ENCODE measurements around the gene ALPK3. TPM values are rescaled to one million over a fixed set of nuclear protein-coding genes. Genes with fewer than 3 reads are reported as not detected.

ALPK3 gene
- total RNA-seq, 1 experiment from 2014 or later: 2.0 TPM

DNA sequence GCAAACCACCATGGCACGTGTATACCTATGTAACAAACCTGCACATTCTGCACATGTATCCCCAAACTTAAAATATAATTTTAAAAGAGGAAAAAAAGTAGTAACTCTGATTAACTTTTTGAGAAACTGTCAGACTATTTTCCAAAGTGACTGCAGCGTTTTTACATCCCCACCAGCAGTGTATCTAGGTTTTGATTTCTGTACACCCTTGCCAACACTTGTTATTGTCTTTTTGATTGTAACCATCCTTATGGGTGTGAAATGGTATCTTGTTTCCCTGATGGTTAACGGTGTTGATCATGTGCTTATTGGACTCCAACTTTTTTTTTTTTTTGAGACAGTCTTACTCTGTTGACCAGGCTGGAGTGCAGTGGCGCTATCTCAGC lies 23.0 kb upstream of the ALPK3 start:
- intact Hi-C loops (cut with micrococcal nuclease): no loop called here
- Histone ChIP-seq H4K20me1 (ENCODE audit: insufficient read depth) (no peaks in the 10 kb centered on the region), H2AFZ (ENCODE audit: low read depth, low read length, poor library complexity, severe bottlenecking) (no peak overlapping the region), H3K9ac (ENCODE audit: low read length) (no peak overlapping the region), H3K9me2 (ENCODE audit: insufficient read depth) (no peaks in the 10 kb centered on the region), H3K36me3 (ENCODE audit: control insufficient read depth in 1 of 2, insufficient read depth in 2 of 2, low read length in 2 of 2) (peaks cover 13 to 27% of the 10 kb centered on the region in 2 experiments; a peak in 3 of 4 replicates), H3K4me3 (replicated peaks in 1 of 2; ENCODE audit: low read depth in 1 of 2, low read length in 2 of 2) (no peak overlapping the region), H3K4me1 (ENCODE audit: control insufficient read depth in 1 of 2, insufficient read depth in 2 of 2, low read length in 2 of 2) (no peaks in the 10 kb centered on the region), H3K79me2 (ENCODE audit: insufficient read depth, low read length) (peaks cover 22% of the 10 kb centered on the region), H3K27me3 (ENCODE audit: insufficient read depth, low read length) (no peaks in the 10 kb centered on the region), H3K27ac (ENCODE audit: low read depth, low read length) (no peak overlapping the region), H3K4me2 (ENCODE audit: low read length) (no peak overlapping the region), H3K9me3 (ENCODE audit: control insufficient read depth in 1 of 2, insufficient read depth in 1 of 2, low read depth in 1 of 2, low read length in 2 of 2) (no peaks in the 10 kb centered on the region)
- BruUV-seq (replicated peaks): no TSS peak
- RAD21 ChIA-PET (ENCODE audit: low non-redundant PET in 1 of 2, low total read pairs in 2 of 2, uncharacterized antibody in 2 of 2, unreplicated experiment in 2 of 2): no interaction called here
- TF ChIP-seq ELF1 (IDR thresholded peaks at IDR 0.05; ENCODE audit: borderline replicate concordance, low read depth): no peak
- no peak for TF ChIP-seq CEBPB (IDR thresholded peaks at IDR 0.05; ENCODE audit: low read depth)
- no peak for TF ChIP-seq FOSL1 (IDR thresholded peaks at IDR 0.05; ENCODE audit: low read depth)
- TF ChIP-seq TCF7L2 (IDR thresholded peaks at IDR 0.05; ENCODE audit: borderline replicate concordance, extremely low read depth, insufficient read depth, insufficient read length): no peak
- TF ChIP-seq JUND (IDR thresholded peaks at IDR 0.05): no peak
- TF ChIP-seq EZH2phosphoT487 (IDR thresholded peaks at IDR 0.05; ENCODE audit: borderline replicate concordance): no peak
- no peak for TF ChIP-seq POLR2AphosphoS5 (IDR thresholded peaks at IDR 0.05; ENCODE audit: low read depth, low read length)
- TF ChIP-seq, protein P1, sequence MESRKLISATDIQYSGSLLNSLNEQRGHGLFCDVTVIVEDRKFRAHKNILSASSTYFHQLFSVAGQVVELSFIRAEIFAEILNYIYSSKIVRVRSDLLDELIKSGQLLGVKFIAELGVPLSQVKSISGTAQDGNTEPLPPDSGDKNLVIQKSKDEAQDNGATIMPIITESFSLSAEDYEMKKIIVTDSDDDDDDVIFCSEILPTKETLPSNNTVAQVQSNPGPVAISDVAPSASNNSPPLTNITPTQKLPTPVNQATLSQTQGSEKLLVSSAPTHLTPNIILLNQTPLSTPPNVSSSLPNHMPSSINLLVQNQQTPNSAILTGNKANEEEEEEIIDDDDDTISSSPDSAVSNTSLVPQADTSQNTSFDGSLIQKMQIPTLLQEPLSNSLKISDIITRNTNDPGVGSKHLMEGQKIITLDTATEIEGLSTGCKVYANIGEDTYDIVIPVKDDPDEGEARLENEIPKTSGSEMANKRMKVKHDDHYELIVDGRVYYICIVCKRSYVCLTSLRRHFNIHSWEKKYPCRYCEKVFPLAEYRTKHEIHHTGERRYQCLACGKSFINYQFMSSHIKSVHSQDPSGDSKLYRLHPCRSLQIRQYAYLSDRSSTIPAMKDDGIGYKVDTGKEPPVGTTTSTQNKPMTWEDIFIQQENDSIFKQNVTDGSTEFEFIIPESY (IDR thresholded peaks at IDR 0.05; ENCODE audit: extremely low read depth, insufficient replicate concordance, low read length): no peak
- no peak for TF ChIP-seq CBX3 (IDR thresholded peaks at IDR 0.05; ENCODE audit: low read depth)
- no peak for TF ChIP-seq SIN3A (IDR thresholded peaks at IDR 0.05; ENCODE audit: low read depth)
- TF ChIP-seq ZNF274 (IDR thresholded peaks at IDR 0.05; ENCODE audit: low read depth, low read length): no peak
- no peak for TF ChIP-seq SP1 (IDR thresholded peaks at IDR 0.05; ENCODE audit: low read depth)
- no peak for TF ChIP-seq EGR1 (IDR thresholded peaks at IDR 0.05; ENCODE audit: low read depth)
- no peak for TF ChIP-seq ZFX (IDR thresholded peaks at IDR 0.05)
- no peak for TF ChIP-seq SRF (IDR thresholded peaks at IDR 0.05; ENCODE audit: low read depth)
- TF ChIP-seq RAD21 (IDR thresholded peaks at IDR 0.05; ENCODE audit: low read depth): no peak
- TF ChIP-seq CTCF (IDR thresholded peaks at IDR 0.05 in 2 of 3, conservative IDR thresholded peaks at IDR 0.05 in 1 of 3; ENCODE audit: borderline replicate concordance in 1 of 3, insufficient read depth in 1 of 3, low read depth in 2 of 3, low read length in 2 of 3): no peak
- no peak for TF ChIP-seq YY1 (IDR thresholded peaks at IDR 0.05; ENCODE audit: extremely low read depth, insufficient replicate concordance, low read depth, low read length)
- DNase-seq (ENCODE audit: low read depth, low spot score): no peak
- CTCF ChIA-PET: no interaction called here
- POLR2A ChIA-PET: no interaction called here
- no peak for ATAC-seq
